H9 (cell line): Measurements from ENCODE around the gene FAT1. TPM values are rescaled to one million over a fixed set of nuclear protein-coding genes. Genes with fewer than 3 reads are reported as not detected.

Experiments used
- DNase-seq: peaks from one replicate; pipeline ENCODE4 v3.0.0-alpha.2; 2017
- H2AFZ ChIP-seq: one replicate; pipeline ENCODE4 v1.6.1; 2013; ENCODE audit warnings: mild to moderate bottlenecking, low read length, control low read depth, moderate library complexity
- H2AK5ac ChIP-seq: 2 replicates; pipeline ENCODE4 v1.6.1; 2013; ENCODE audit warnings: low read length, control low read depth, mixed read lengths; ENCODE audit not compliant: insufficient read length
- H2BK120ac ChIP-seq: one replicate; pipeline ENCODE4 v1.6.1; 2013; ENCODE audit warnings: low read depth, mild to moderate bottlenecking, low read length, control low read depth, inconsistent platforms; ENCODE audit not compliant: poor library complexity, severe bottlenecking
- H2BK12ac ChIP-seq: 2 replicates; pipeline ENCODE4 v1.6.1; 2013; ENCODE audit warnings: low read length, control low read depth, mixed read lengths, low read depth; ENCODE audit not compliant: insufficient read length
- H2BK15ac ChIP-seq: 2 replicates; pipeline ENCODE4 v1.6.1; 2013; ENCODE audit warnings: low read depth, low read length, control low read depth
- H2BK20ac ChIP-seq: one replicate; pipeline ENCODE4 v1.6.1; 2013; ENCODE audit warnings: low read depth, mild to moderate bottlenecking, low read length, control low read depth, inconsistent platforms; ENCODE audit not compliant: poor library complexity, severe bottlenecking
- H2BK5ac ChIP-seq: 2 replicates; pipeline ENCODE4 v1.6.1; 2013; ENCODE audit warnings: low read length, control low read depth, mixed read lengths; ENCODE audit not compliant: insufficient read length
- H3K14ac ChIP-seq: 2 replicates; pipeline ENCODE4 v1.6.1; 2013; ENCODE audit warnings: low read length, control low read depth; ENCODE audit not compliant: insufficient read depth
- H3K18ac ChIP-seq: 2 replicates; pipeline ENCODE4 v1.6.1; 2013; ENCODE audit warnings: low read depth, mild to moderate bottlenecking, mixed read lengths, low read length, control low read depth; ENCODE audit not compliant: insufficient read length
- H3K23ac ChIP-seq: 2 replicates; pipeline ENCODE4 v1.6.1; 2013; ENCODE audit warnings: low read length, control low read depth, mixed read lengths, low read depth; ENCODE audit not compliant: insufficient read length
- H3K23me2 ChIP-seq: 2 replicates; pipeline ENCODE4 v1.6.1; 2013; ENCODE audit warnings: low read depth, mild to moderate bottlenecking, mixed read lengths, low read length, control low read depth; ENCODE audit not compliant: insufficient read length, poor library complexity, severe bottlenecking
- H3K27ac ChIP-seq: 2 replicates; pipeline ENCODE4 v1.5.1; 2013; ENCODE audit warnings: low read length, control low read depth, mixed read lengths, low read depth; ENCODE audit not compliant: insufficient read length
- H3K27me3 ChIP-seq: 2 replicates; pipeline ENCODE4 v1.6.1; 2013; ENCODE audit warnings: low read length, control low read depth, inconsistent platforms; ENCODE audit not compliant: insufficient read depth
- H3K4ac ChIP-seq: 2 replicates; pipeline ENCODE4 v1.6.1; 2013; ENCODE audit warnings: low read depth, mild to moderate bottlenecking, control low read depth, inconsistent platforms, low read length, moderate library complexity
- H3K4me1 ChIP-seq: 2 replicates; pipeline ENCODE4 v1.6.1; 2013; ENCODE audit warnings: low read length, control low read depth, inconsistent platforms; ENCODE audit not compliant: insufficient read depth
- H3K4me2 ChIP-seq: 2 replicates; pipeline ENCODE4 v1.6.1; 2013; ENCODE audit warnings: low read length, control low read depth, mixed read lengths; ENCODE audit not compliant: insufficient read length, insufficient read depth
- H3K56ac ChIP-seq: 2 replicates; pipeline ENCODE4 v1.6.1; 2013; ENCODE audit warnings: low read depth, mild to moderate bottlenecking, mixed read lengths, low read length, control low read depth; ENCODE audit not compliant: insufficient read length
- H3K79me1 ChIP-seq: 2 replicates; pipeline ENCODE4 v1.6.1; 2013; ENCODE audit warnings: low read depth, mild to moderate bottlenecking, moderate library complexity, low read length, control low read depth, inconsistent platforms; ENCODE audit not compliant: insufficient read depth, poor library complexity, severe bottlenecking
- H3K79me2 ChIP-seq: 2 replicates; pipeline ENCODE4 v1.6.1; 2013; ENCODE audit warnings: low read length, control low read depth, inconsistent platforms; ENCODE audit not compliant: insufficient read depth
- H3K9ac ChIP-seq: 2 replicates; pipeline ENCODE4 v1.6.1; 2013; ENCODE audit warnings: low read length, control low read depth, mixed read lengths; ENCODE audit not compliant: insufficient read length; ENCODE audit errors: extremely low read depth
- H3K9me3 ChIP-seq: one replicate; pipeline ENCODE4 v1.6.1; 2013; ENCODE audit warnings: low read depth, low read length, inconsistent platforms; ENCODE audit not compliant: control insufficient read depth
- H3T11ph ChIP-seq: one replicate; pipeline ENCODE4 v1.6.1; 2013; ENCODE audit warnings: mild to moderate bottlenecking, low read length, control low read depth, inconsistent platforms
- H4K20me1 ChIP-seq: one replicate; pipeline ENCODE4 v1.6.1; 2013; ENCODE audit not compliant: control insufficient read depth, insufficient read length, insufficient read depth
- H4K5ac ChIP-seq: 2 replicates; pipeline ENCODE4 v1.6.1; 2013; ENCODE audit warnings: low read depth, mild to moderate bottlenecking, mixed read lengths, low read length, control low read depth; ENCODE audit not compliant: insufficient read length
- H4K8ac ChIP-seq: replicated peaks from 2 replicates; pipeline ENCODE4 v1.6.1; 2013; ENCODE audit warnings: low read length, control low read depth, mixed read lengths, low read depth; ENCODE audit not compliant: insufficient read length
- H4K91ac ChIP-seq: 2 replicates; pipeline ENCODE4 v1.6.1; 2013; ENCODE audit warnings: low read depth, mild to moderate bottlenecking, moderate library complexity, mixed read lengths, low read length, control low read depth; ENCODE audit not compliant: insufficient read length
- H3K27ac Mint-ChIP-seq, 3 experiments: 2 replicates in 2 of 3; 3 replicates in 1 of 3; pipeline ENCODE4 v1.8.0; 2020 to 2021; ENCODE audit warnings: mixed read lengths in 3 of 3, mild to moderate bottlenecking in 1 of 3, moderate library complexity in 1 of 3
- H3K27me3 Mint-ChIP-seq: 2 replicates; pipeline ENCODE4 v1.8.0; 2021; ENCODE audit warnings: low read depth, mild to moderate bottlenecking, moderate library complexity, mixed read lengths
- H3K36me3 Mint-ChIP-seq, 3 experiments: 2 replicates in 2 of 3; 3 replicates in 1 of 3; pipeline ENCODE4 v1.8.0; 2020 to 2021; ENCODE audit warnings: low read depth in 3 of 3, mixed read lengths in 3 of 3; ENCODE audit not compliant: insufficient read depth in 1 of 3
- H3K4me1 Mint-ChIP-seq, 2 experiments: 2 replicates each; pipeline ENCODE4 v1.8.0; 2020; ENCODE audit warnings: mixed read lengths in 2 of 2
- H3K4me3 Mint-ChIP-seq, 2 experiments: 2 replicates in 1 of 2; 3 replicates in 1 of 2; pipeline ENCODE4 v1.8.0; 2020 to 2021; ENCODE audit warnings: mild to moderate bottlenecking in 2 of 2, mixed read lengths in 2 of 2, moderate library complexity in 1 of 2
- H3K9me3 Mint-ChIP-seq, 2 experiments: 2 replicates in 1 of 2; 3 replicates in 1 of 2; pipeline ENCODE4 v1.8.0; 2020; ENCODE audit warnings: mild to moderate bottlenecking in 2 of 2, mixed read lengths in 2 of 2, moderate library complexity in 1 of 2
- CTCF ChIP-seq: fragments of 200-600 bp; sonication (generic); conservative IDR thresholded peaks from 3 replicates; pipeline ENCODE4 v1.8.0; 2021; ENCODE audit warnings: antibody characterized with exemption, mild to moderate bottlenecking
- WGBS: extraction: QIAGEN DNeasy Blood & Tissue Kit; methylation state at CpG from one replicate; pipeline ENCODE4 v1.1.7; 2013; ENCODE audit warnings: missing lambda C conversion rate, low lambda C conversion rate, mixed read lengths; ENCODE audit not compliant: insufficient read length; ENCODE audit errors: extremely low coverage; 5-methylcytosine and 5-hydroxymethylcytosine counted together
- total RNA-seq: library from RNA; stranded (reverse); gene quantifications from 2 replicates; pipeline ENCODE4 v1.2.1, GENCODE V29; 2021

Gene FAT1
- total RNA-seq, 1 experiment from 2014 or later: 173 TPM

GRCh38 chr4:186754976-186755375, 31.3 kb upstream of the FAT1 start:
- no peak for DNase-seq
- Histone ChIP-seq H3T11ph (no peak overlapping the region), H3K27ac (no peak overlapping the region), H3K9me3 (no peaks in the 10 kb centered on the region), H3K23ac (no peak overlapping the region), H2AK5ac (no peak overlapping the region), H2BK15ac (no peak overlapping the region), H3K9ac (no peak overlapping the region), H3K4me1 (no peaks in the 10 kb centered on the region), H3K14ac (no peak overlapping the region), H2BK12ac (no peak overlapping the region), H3K4ac (no peak overlapping the region; the same call in 1 of the 2 replicates), H3K79me1 (no peaks in the 10 kb centered on the region), H4K5ac (no peak overlapping the region), H3K27me3 (no peaks in the 10 kb centered on the region), H2BK20ac (no peak overlapping the region), H3K18ac (no peak overlapping the region), H4K20me1 (no peaks in the 10 kb centered on the region), H2AFZ (no peak overlapping the region), H4K8ac (no peak overlapping the region), H4K91ac (no peak overlapping the region), H3K56ac (no peak overlapping the region), H2BK5ac (no peak overlapping the region), H3K4me2 (no peak overlapping the region), H2BK120ac (no peak overlapping the region), H3K79me2 (no peaks in the 10 kb centered on the region), H3K23me2 (no peaks in the 10 kb centered on the region)
- no peak overlapping the region for H3K27ac Mint-ChIP-seq
- no peaks in the 10 kb centered on the region; a peak in 2 of 5 replicates for H3K9me3 Mint-ChIP-seq
- H3K27me3 Mint-ChIP-seq: no peaks in the 10 kb centered on the region; the same call in 1 of the 2 replicates
- no peaks in the 10 kb centered on the region for H3K4me1 Mint-ChIP-seq
- no peak overlapping the region for H3K4me3 Mint-ChIP-seq
- no peak for TF ChIP-seq CTCF
- no peaks in the 10 kb centered on the region; a peak in 1 of 7 replicates for H3K36me3 Mint-ChIP-seq
- WGBS: no CpG with 5 or more reads among the region's 10 CpGs
